GM10266 (cell line): Measurements from ENCODE around the gene CPEB2.

Source experiments
- DNase-seq: peaks from one replicate; pipeline ENCODE4 v3.0.0; 2012; ENCODE audit errors: extremely low spot score
- CTCF ChIP-seq: IDR thresholded peaks from 2 replicates; pipeline ENCODE4 v1.5.1; 2012; ENCODE audit warnings: mild to moderate bottlenecking, low read depth; ENCODE audit not compliant: control insufficient read depth, insufficient read depth; ENCODE audit errors: missing control alignments

The CPEB2 gene

GRCh38 chr4:15003401-15003890, 1.2 kb downstream of the CPEB2 start:
- TF ChIP-seq CTCF: no peak
- DNase-seq: peak; percentile 74

- DNase-seq: peak; percentile 45
- no peak for TF ChIP-seq CTCF
Observed at GRCh38 chr4:15003891-15004738, 1.8 kb downstream of the CPEB2 start.

- DNase-seq: peak; percentile 43
- TF ChIP-seq CTCF: no peak
Observed at GRCh38 chr4:15004739-15005301, 2.5 kb downstream of the CPEB2 start.

DNA sequence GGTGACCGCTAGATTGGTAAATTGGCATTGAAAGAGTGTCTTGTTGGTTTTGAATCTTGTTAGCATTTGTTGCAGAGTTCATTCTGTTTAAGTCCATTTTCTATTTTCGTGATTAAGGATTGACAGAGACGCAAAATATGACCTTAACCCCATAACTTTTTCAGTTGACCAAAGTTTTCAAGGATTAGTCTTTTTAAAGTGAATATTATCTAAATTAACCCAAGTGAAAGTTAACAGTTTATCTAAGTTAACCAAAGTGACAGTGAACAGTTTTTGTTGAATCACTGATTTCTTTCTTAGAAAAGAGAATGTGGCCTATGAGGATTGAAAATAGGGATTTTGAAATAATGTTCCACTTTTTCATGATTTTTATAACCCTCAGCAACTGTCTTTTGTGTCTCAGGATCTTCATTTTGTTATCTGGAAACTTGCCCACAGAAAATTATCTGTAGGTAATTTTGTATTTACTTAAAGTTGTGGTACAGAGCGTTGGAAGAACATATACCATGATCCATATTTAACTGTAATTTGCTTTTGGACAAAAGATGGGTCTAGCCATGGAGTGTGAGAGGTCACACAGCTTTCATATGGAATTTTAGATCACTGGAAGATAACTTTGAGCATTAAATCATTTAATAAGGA, 3.3 kb downstream of the CPEB2 start:
- no peak for DNase-seq
- TF ChIP-seq CTCF: no peak

DNA sequence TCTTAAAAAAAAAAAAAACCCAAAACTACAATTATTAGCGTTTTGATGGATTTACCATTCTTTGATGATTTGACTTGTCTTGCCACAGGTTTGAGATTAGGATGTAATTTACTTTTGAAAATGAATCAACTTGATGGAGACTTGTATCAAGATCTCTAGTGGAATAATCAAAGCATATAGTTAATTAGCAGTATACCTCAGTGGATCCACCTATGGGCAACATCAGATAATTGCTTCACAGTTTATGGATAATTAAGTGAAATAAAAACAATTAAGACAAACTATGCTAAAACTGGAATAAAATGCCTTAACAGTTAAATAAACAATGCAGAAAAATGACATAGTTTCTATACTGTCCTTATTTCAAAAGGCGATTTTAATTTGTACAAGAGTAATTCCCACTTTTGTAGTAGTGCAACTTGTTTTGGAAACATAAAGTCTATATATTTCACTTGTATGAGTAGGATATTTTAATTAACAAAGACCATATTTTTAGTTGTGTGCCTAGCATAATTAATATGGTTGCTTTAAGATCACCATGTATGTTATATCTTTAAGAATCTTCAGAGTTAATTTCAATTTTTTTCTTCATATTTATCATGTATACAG, 4.2 kb downstream of the CPEB2 start:
- TF ChIP-seq CTCF: peak; percentile 37
- DNase-seq: peak; percentile 13

DNA sequence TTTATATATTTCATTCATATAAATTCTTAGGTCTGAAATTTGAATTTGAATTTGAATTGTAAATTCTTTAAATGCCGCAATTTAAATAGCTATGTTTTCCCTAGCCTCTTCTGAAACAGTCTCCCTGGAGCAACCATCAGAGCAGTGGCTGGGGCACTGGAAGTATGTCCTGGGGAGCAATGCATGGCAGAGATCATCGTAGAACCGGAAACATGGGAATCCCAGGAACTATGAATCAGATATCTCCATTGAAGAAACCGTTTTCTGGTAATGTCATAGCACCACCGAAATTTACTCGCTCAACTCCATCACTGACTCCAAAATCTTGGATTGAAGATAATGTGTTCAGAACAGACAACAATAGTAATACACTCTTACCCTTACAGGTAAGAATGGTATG, 4.9 kb downstream of the CPEB2 start:
- TF ChIP-seq CTCF: no peak
- no peak for DNase-seq
